Activated CD4-positive, alpha-beta T cell treated with anti-CD3 and anti-CD28 coated beads for 48 hours (primary cell): ENCODE measurements around the gene MLIP.
"Not testable (repeated sequence)": the region's sequence is repeated elsewhere in the genome, so short reads cannot be mapped to it uniquely, and the experiment has no call there.

Source experiments
- DNase-seq: peaks from one replicate; pipeline ENCODE4 v3.0.0-alpha.2; 2020

Gene MLIP, protein sequence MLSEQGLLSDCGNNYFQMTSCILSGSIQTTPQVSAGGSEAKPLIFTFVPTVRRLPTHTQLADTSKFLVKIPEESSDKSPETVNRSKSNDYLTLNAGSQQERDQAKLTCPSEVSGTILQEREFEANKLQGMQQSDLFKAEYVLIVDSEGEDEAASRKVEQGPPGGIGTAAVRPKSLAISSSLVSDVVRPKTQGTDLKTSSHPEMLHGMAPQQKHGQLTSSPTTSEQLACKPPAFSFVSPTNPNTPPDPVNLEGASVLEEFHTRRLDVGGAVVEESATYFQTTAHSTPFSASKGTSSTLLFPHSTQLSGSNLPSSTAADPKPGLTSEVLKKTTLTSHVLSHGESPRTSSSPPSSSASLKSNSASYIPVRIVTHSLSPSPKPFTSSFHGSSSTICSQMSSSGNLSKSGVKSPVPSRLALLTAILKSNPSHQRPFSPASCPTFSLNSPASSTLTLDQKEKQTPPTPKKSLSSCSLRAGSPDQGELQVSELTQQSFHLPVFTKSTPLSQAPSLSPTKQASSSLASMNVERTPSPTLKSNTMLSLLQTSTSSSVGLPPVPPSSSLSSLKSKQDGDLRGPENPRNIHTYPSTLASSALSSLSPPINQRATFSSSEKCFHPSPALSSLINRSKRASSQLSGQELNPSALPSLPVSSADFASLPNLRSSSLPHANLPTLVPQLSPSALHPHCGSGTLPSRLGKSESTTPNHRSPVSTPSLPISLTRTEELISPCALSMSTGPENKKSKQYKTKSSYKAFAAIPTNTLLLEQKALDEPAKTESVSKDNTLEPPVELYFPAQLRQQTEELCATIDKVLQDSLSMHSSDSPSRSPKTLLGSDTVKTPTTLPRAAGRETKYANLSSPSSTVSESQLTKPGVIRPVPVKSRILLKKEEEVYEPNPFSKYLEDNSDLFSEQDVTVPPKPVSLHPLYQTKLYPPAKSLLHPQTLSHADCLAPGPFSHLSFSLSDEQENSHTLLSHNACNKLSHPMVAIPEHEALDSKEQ

GRCh38 chr6:54111341-54112045, at the start of gene MLIP:
Gene MLIP, plus strand, starts transcription at chr6:54111443. Its CDS starts 37 bp downstream, at chr6:54111480.
- DNase-seq, result no peak

- DNase-seq, result no peak
Measured at GRCh38 chr6:54063228-54063539, 48.1 kb upstream of the MLIP start.

DNA sequence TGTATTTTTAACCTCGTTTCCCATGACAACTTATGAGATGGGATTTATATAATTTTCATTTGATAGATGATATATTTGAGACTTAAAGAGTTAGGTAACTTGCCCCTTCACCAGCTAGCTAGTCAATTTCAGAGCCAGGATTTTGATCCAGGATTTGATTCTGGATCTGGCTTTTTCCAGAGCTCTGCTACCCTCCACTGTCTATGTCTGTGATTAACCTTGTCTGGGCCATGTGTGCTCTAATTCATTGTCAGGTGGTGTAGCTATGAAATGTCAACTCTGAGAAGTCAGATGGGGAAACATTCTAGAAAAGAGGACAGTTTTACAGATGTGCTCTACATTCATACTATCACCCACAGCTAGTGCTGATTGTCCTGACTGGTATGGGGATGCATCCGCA, 42.5 kb upstream of the MLIP start:
- DNase-seq, result no peak

GRCh38 chr6:54070025-54070424, 41.2 kb upstream of the MLIP start:
- DNase-seq, result no peak

DNA sequence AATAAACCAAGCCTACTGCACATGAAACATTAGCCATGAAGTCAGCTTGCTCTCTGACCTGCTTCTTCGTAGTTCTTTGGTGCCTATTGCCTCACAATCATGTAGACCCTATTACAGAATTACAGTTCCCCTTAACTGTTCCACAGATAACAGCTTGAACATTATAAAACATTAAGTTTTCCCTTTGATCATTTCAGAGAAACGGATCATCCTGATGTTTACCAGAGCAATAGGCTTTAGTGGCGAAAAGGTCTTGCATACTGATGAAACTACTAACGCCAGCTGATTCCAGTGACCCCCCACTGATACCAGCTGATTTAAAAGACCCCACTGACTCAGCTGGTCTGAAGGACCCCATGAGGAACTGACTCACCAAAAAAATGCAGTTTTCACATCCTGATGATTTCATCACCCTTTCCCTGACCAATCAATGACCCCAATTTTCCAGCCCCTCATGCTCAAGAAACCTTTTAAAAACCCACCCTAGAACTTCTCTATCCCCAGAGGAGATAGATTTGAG, 39.4 kb upstream of the MLIP start:
- DNase-seq, result no peak

DNA sequence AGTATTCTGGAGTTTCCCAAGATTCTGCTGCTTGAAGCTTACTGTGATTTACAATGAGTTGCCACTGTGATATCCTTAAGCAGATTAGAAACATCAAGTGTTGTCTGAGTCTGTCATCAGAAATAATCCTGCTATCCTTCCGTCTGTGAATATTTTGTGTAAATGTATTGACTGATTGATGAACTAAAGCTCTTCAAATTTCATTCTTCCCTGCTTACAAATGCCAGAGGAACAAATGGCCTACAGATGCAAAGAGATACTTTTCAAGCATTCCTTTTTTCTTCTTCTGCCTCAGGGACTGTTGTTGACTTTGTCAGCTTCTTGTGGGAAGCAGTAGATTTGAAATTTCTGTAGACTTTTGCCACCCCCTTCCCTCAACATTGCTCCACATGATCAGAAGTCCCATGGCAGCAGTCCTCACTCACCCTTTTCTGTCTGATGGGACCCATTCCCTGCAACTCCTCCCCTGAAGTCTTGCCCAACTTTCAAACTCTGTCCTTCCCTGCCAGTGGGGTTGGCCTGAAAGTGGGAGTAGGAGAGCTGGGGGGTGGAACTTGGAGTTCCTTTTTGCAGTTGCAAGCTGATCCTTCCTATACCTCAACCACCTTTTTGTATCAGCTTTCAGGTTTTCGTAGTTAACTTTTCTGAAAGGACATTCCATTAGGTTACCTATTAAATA, 38.5 kb upstream of the MLIP start:
- no peak for DNase-seq

DNA sequence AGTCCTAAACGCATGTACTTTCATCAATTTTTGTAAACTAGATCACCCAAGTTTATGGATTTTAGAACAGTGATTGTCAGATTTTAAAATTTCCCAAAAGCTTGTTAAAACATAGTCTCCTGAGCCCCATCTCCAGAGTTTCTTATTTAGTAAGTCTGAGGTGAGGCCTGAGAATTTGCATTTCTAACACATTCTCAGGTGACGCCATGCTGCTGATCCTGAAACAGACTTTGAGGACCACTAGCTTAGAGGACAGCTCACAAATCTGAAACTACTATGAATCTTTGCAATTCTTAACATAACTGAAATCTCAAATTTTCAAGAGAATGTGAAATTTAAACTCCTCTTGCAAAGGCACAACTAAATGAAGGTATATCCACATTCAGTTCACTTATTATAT, 37.8 kb upstream of the MLIP start:
- no peak for DNase-seq

GRCh38 chr6:54074109-54074508, 37.1 kb upstream of the MLIP start:
- no peak for DNase-seq

DNA sequence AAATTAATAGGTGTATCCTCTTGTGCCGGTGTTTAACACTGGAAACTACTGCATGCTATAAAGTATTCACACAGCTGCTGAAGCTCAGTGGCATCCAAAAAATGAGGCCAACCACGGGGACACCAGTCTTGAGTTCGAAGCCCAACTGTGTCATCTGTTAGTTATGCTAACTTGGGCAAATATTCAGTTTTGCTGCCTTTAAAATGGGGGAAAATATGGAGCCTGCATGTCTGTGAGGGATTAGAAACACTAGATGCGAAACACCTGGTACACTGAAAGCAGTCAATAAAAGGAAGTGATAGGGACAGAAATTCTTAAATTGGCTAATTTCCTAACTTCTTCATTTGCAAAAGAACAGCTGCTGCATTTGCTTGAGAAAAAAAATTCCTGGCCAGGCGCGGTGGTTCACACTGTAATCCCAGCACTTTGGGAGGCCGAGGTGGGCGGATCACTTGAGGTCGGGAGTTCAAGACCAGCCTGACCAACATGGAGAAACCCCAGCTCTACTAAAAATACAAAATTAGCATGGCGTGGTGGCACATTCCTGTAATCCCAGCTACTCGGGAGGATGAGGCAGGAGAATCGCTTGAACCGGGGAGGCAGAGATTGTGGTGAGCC, 36.6 kb upstream of the MLIP start:
- DNase-seq, result no peak

DNA sequence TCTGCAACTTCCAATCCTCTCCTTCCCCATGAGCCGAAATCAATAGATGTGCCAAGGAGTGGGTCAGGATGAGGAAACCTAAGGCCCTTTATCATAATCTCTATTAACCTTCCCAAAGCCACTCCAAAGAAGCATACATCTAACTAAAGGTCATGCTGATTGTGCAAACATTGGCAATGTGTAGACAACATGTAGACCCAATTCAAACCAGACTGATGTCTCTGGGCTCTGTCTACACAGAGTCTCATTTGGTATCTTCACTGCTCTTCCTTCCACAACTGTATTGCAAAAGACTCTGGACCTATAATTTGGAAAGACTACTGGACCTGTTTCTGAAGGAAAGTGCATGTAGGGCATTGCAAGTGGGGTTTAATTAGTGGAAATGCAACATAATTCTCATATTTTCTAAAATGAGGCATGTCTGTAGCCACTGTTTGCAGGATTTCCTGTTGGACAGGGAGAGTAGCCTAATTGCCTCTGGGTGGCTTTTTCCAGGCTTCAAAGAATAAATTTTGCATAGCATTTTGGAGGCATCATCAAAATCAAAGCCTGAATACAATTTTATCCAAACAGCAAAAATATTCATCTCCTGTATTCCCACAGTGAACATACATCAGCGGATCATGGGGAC, 35.0 kb upstream of the MLIP start:
- DNase-seq, result no peak

DNA sequence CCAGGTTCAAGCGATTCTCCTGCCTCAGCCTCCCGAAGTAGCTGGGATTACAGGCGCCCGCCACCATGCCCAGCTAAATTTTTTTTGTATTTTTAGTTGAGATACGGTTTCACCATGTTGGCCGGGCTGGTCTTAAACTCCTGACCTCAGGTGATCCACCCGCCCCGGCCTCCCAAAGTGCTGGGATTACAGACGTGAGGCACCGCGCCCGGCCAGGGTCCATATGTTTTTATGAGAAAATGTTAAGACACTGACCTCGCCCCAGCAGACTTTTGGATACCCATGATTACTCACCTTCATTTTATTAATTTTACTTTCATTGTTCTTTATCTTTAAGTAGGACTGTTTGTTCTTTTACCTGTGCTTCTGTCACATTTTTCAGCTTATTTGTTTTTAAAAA, 29.7 kb upstream of the MLIP start:
- not testable (repeated sequence) for DNase-seq

- DNase-seq, result no peak
Measured at GRCh38 chr6:54083287-54083686, 28.0 kb upstream of the MLIP start.

DNA sequence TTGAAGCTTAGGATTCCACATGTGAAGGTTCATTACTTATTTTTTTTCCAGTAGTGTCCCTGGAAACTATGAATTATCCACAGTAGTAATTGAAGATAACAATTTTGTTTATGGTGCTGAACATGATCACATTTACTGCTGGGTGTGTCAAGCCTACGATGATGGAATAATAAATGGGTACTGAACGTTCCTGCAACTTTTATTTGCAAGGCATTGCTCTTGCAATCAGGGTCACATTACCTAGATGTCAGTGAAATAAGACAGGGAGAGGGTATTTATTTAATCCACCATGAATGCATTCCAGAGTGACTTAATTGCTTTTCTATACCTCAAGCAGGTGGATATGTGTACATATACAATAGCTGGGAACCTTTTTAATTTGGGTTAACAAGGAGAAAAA, 27.0 kb upstream of the MLIP start:
- DNase-seq, result no peak

- DNase-seq, result no peak
Measured at GRCh38 chr6:54085047-54085446, 26.2 kb upstream of the MLIP start.

DNA sequence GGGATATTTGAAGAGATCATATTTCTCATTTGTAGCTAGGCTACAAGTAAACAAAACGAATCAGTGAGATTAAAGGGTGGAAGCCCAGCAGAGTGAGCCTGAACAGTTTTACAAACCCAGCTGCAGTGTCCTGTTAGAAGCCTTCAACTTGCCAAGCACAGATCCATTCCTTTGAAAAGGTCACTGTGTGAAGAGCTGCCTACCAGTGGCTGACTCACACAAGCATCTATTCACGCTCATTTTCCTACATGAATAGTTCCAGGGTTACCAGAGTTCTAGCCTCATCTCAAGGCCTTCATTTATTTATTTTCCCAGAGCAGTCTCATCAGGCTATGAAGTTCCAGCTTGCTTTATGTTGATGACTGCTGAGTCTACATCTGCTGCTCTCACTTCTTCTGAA, 25.7 kb upstream of the MLIP start:
- DNase-seq, result no peak

DNA sequence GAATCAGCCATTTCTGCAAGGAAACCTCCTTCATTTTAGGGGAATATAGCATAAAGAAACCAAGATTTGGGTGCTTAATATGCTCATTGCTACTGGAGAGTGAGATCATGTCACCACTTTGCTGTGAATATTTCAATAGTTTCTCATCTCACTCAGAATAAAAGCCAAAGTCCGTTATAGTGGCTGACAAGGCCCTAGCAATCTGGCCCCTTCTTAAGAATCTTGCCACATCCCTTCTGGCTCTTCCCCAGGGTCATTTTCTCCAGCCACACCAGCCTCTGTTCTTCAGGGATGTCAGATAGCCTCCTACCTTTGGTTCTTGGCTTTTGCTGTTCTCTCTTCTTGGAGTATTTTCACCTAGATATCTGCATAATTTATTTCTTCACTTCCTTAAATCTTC, 24.8 kb upstream of the MLIP start:
- no peak for DNase-seq

- no peak for DNase-seq
Measured at GRCh38 chr6:54087721-54088120, 23.5 kb upstream of the MLIP start.

- DNase-seq, result no peak
Measured at GRCh38 chr6:54093326-54093948, 17.8 kb upstream of the MLIP start.

GRCh38 chr6:54094293-54094692, 16.9 kb upstream of the MLIP start:
- no peak for DNase-seq

DNA sequence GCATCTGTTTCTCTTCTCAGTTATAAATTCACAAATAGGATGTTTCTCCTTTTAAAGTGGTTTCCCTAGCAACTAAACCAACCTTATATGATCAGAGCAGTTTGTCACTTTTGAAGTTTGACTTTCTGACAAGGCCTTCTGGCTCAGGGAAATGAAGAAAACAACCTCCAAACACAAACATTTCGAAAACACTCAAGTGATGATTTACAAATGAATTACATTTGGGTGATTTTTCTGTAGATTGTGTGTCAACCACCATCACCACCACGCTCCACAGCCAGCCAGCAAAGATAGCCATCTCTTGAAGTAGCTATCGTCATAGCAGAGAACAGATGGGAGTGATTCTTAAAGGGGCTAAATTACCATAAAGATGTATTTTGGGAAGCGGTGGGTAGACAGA, 16.5 kb upstream of the MLIP start:
- DNase-seq, result no peak

DNA sequence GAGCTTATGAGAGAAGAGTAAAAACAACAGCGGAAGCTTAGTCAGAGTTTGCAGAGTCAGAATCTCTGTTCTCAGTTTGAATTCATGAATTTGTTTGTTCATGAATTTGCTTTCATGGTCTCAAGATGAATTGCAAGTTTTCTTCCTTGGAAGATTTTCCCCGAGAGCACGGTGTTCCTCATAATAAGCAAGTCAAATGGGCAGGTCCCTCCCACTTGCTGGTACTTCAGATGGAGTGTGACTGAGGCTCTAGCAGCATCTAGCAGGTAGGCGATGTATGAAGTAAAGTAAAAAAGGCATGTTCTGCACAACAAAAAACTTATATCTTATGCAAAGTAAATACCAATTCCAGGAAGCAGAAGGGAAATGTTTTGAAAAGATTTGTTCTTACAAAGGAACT, 15.5 kb upstream of the MLIP start:
- no peak for DNase-seq
